ENCODE measurements around the gene IFITM2.

IFITM2 gene

DNA sequence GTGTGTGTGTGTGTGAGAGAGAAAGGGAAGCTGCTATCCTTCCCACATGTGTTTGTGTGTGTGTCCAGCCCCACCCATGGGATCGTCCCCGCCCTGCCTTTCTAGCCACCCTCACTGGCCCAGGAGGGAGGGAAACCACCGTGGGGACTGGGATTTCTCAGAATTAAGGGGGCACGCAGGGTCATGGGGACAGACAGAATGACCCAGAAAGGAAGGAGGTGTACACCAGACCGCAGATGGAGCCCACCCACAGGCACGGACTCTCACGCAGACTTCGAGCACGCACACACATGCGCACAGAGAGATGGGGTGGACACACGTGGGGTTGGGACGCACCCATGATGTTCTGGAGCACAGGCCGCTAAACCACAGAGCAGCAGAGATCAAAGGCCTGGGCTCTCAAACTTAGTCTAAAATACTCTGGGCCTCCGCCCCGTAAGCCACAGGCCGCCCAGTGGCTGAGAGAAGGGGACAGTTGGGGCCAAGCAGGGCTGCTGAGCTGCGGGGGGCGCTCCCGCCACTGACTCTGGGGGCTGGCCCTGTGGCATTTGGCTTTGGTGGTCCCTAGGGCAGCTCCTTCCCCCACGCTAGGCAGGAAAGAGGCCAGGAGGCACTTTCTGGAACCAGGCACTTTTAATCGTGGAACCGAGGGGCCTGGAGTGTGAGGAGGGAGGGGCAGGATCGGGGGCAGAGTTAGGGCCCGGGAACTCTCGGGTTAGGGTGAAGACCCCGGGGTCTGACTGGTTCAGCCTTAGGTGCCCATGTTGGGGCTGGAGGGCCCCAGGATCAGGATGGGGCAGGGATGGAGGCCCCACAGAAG is 9.8 kb upstream of the IFITM2 start:
- POLR2A ChIA-PET: no interaction called here
- CTCF ChIA-PET: no interaction called here

DNA sequence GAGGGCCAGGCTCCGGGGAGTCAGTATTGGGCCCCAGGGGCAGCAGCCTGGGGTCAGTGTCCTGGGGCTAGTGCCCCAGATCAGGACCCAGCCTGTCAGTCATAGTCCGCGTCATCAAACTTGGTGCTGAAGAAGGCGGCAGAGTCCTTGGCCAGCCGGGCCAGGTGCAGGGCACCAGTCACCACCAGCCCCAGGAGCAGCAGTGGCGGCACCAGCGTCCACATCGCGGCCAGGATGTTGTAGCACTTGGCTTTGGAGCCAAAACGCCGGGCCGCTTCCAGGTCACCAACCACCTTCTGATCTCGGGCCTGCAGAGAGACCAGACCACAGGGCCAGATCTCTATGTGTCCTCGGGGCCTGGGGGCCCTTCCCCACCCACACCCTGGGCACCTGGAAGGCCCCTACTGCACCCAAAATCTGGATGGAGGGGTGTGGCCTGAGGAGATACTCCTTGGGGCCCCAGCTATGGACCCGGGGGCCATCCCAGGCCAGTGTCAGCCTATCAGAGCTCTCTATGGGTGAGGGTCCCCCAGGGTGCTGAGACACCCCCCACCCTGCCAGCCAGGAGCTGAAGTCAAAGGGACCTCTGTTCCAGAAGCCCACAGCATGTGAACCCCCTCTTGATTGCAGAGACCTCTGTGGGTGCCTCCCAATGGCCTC is 9.1 kb upstream of the IFITM2 start:
- CTCF ChIA-PET: no interaction called here
- POLR2A ChIA-PET: no interaction called here
- DNase-seq (ENCODE audit: extremely low spot score): no peak
- TF ChIP-seq NFRKB (IDR thresholded peaks at IDR 0.05) (no peak), SUZ12 (IDR thresholded peaks at IDR 0.05) (no peak), FOXM1 (IDR thresholded peaks at IDR 0.05; ENCODE audit: borderline replicate concordance) (no peak), FOXA1 (IDR thresholded peaks at IDR 0.05) (no peak), HDGF (IDR thresholded peaks at IDR 0.05; ENCODE audit: borderline replicate concordance) (no peak), ZNF384 (IDR thresholded peaks at IDR 0.05) (no peak), BHLHE40 (IDR thresholded peaks at IDR 0.05; ENCODE audit: borderline replicate concordance) (no peak), TARDBP (IDR thresholded peaks at IDR 0.05) (no peak), L3MBTL2 (conservative IDR thresholded peaks at IDR 0.05) (no peak), SP1 (IDR thresholded peaks at IDR 0.05) (no peak), ARNT (IDR thresholded peaks at IDR 0.05) (no peak), LEF1 (IDR thresholded peaks at IDR 0.05; ENCODE audit: borderline replicate concordance) (no peak), FOXK2 (IDR thresholded peaks at IDR 0.05) (no peak), CTBP1 (IDR thresholded peaks at IDR 0.05; ENCODE audit: borderline replicate concordance) (no peak)
- TF ChIP-seq, protein P1, sequence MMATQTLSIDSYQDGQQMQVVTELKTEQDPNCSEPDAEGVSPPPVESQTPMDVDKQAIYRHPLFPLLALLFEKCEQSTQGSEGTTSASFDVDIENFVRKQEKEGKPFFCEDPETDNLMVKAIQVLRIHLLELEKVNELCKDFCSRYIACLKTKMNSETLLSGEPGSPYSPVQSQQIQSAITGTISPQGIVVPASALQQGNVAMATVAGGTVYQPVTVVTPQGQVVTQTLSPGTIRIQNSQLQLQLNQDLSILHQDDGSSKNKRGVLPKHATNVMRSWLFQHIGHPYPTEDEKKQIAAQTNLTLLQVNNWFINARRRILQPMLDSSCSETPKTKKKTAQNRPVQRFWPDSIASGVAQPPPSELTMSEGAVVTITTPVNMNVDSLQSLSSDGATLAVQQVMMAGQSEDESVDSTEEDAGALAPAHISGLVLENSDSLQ (IDR thresholded peaks at IDR 0.05): no peak

More for the DNA sequence above, 9.8 kb upstream of the IFITM2 start:
- no peak for DNase-seq (ENCODE audit: extremely low spot score)
- TF ChIP-seq NFRKB (IDR thresholded peaks at IDR 0.05): no peak
- no peak for TF ChIP-seq ARNT (IDR thresholded peaks at IDR 0.05)
- TF ChIP-seq SUZ12 (IDR thresholded peaks at IDR 0.05): no peak

DNA sequence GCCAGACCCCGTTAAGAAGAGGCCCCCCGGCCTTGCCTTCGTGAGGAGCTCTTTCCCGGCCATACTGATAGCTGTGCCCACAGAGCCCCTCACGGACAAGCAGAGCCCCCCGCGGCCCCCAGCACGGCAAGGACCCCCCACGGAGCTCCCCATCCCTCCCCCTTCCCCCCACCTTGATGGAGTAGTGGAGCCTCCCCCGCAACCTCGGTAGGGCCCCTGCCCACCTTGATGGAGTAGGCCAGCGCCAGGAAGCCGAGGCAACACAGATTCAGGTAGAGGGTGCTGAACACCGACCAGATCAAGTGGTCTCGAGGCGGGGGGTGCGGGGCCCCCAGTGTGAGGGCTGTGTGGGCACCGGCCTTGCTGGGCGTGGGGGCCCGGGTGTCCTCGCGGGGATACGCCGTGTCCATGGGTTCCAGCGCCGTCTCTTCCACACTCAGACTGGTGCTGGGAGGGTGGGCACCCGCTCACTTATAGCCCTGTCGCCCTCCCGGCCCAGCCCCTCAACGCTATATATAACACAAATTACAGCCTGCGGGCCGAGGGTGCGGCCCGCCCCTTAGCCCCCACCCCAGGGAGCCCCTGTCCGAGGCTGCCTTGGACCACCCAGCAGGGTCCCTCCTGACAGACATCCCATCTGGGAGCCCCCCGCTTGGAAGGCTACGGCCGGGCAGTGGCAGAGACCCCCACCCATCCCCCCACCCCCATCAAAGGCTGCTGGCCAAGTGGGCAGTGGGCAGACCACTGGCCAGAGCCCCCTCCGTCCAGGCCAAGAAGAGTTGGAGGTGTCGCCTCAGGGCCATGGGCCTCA is 8.3 kb upstream of the IFITM2 start, which contains the start of gene IFITM5:
Gene IFITM5, minus strand, starts transcription at position 446 of the 811 bp plus-strand sequence. Its CDS starts 36 bp downstream, at position 410.
- no peak for DNase-seq (ENCODE audit: extremely low spot score)
- POLR2A ChIA-PET: no interaction called here
- TF ChIP-seq NFRKB (IDR thresholded peaks at IDR 0.05): no peak
- TF ChIP-seq ARNT (IDR thresholded peaks at IDR 0.05): no peak
- TF ChIP-seq LEF1 (IDR thresholded peaks at IDR 0.05; ENCODE audit: borderline replicate concordance): no peak
- TF ChIP-seq BHLHE40 (IDR thresholded peaks at IDR 0.05; ENCODE audit: borderline replicate concordance): no peak
- no peak for TF ChIP-seq SUZ12 (IDR thresholded peaks at IDR 0.05)
- TF ChIP-seq L3MBTL2 (conservative IDR thresholded peaks at IDR 0.05): no peak
- TF ChIP-seq CTBP1 (IDR thresholded peaks at IDR 0.05; ENCODE audit: borderline replicate concordance): no peak
- no peak for TF ChIP-seq SP1 (IDR thresholded peaks at IDR 0.05)
- no peak for TF ChIP-seq HDGF (IDR thresholded peaks at IDR 0.05; ENCODE audit: borderline replicate concordance)
- no peak for TF ChIP-seq FOXK2 (IDR thresholded peaks at IDR 0.05)
- no peak for TF ChIP-seq ELF4 (IDR thresholded peaks at IDR 0.05)
- no peak for TF ChIP-seq TARDBP (IDR thresholded peaks at IDR 0.05)
- TF ChIP-seq FOXA1 (IDR thresholded peaks at IDR 0.05): no peak
- TF ChIP-seq, protein P1 (IDR thresholded peaks at IDR 0.05): no peak
- no peak for TF ChIP-seq FOXM1 (IDR thresholded peaks at IDR 0.05; ENCODE audit: borderline replicate concordance)
- no peak for TF ChIP-seq ZNF384 (IDR thresholded peaks at IDR 0.05)
- CTCF ChIA-PET: no interaction called here

DNA sequence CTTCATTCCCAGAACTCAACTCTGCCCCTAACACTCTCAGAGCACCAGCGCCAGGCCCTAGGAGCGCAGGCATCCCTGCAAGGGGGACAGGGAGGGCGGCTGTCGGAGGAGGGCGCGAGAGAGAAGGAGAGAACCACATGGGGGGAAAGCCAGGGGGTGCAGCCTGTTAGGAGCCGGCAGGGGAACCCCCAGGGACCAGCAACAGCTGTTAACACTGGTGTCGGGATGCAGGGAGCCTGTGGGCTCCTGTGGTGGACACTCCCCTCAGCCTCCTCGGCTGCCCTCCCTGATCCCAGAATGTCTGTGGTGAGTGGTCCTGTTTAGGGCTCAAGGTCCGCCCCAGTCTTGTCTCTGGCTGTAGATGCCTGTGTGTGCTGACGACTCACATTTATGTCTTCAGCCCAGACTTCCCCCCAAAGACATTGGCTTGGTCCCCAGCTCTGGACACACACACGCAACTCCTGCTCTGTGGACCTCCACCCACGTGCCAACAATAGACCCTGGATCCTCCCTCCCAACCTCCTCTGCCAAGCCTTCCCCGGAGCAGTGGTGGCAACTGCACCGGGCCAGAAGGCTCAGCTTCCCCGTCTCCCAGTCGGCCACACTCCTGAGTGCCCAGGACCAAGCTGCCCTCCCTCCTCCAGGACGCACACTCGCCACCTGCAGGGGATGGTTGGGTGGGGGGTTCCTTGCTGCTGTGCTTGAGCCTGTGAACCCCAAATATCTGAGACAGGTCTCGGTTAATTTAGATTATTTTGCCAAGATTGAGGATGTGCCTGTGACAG is 7.5 kb upstream of the IFITM2 start:
- DNase-seq (ENCODE audit: extremely low spot score): no peak
- TF ChIP-seq TARDBP (IDR thresholded peaks at IDR 0.05) (no peak), FOXM1 (IDR thresholded peaks at IDR 0.05; ENCODE audit: borderline replicate concordance) (no peak), NFRKB (IDR thresholded peaks at IDR 0.05) (no peak), ELF4 (IDR thresholded peaks at IDR 0.05) (no peak), LEF1 (IDR thresholded peaks at IDR 0.05; ENCODE audit: borderline replicate concordance) (no peak), CTBP1 (IDR thresholded peaks at IDR 0.05; ENCODE audit: borderline replicate concordance) (no peak), L3MBTL2 (conservative IDR thresholded peaks at IDR 0.05) (no peak), SP1 (IDR thresholded peaks at IDR 0.05) (no peak), SUZ12 (IDR thresholded peaks at IDR 0.05) (no peak), HDGF (IDR thresholded peaks at IDR 0.05; ENCODE audit: borderline replicate concordance) (no peak), FOXK2 (IDR thresholded peaks at IDR 0.05) (no peak), FOXA1 (IDR thresholded peaks at IDR 0.05) (no peak), BHLHE40 (IDR thresholded peaks at IDR 0.05; ENCODE audit: borderline replicate concordance) (no peak)
- TF ChIP-seq, protein P1 (IDR thresholded peaks at IDR 0.05): no peak
- ChIA-PET POLR2A (interaction anchor here (0.8 kb wide), 1 partner anchor 93 kb away, joined by 4 read pairs; the partner anchor contains the start of genes BET1L and RIC8A), CTCF (no interaction called here)

DNA sequence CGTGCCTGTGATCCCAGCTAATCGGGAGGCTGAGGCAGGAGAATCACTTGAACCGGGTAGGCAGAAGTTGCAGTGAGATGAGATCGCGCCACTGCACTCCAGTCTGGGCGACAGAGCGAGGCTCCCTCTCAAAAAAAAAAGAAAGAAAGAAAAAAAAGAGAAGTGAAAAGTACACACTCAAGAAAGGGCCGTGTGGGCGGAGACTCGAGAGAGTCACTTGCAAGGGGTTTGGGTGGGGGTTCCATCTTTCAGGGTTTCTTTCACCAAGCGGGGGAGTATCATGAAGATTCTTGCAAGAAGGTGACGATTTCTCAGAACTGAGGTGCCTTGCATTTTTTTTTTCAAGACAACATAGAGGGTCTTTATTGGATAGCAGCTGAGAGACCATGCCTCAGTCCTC is 4.3 kb upstream of the IFITM2 start:
- TF ChIP-seq FOXK2 (IDR thresholded peaks at IDR 0.05) (no peak), LEF1 (IDR thresholded peaks at IDR 0.05; ENCODE audit: borderline replicate concordance) (no peak), CTBP1 (IDR thresholded peaks at IDR 0.05; ENCODE audit: borderline replicate concordance) (no peak), TARDBP (IDR thresholded peaks at IDR 0.05) (no peak), ELF4 (IDR thresholded peaks at IDR 0.05) (no peak), ZNF384 (IDR thresholded peaks at IDR 0.05) (no peak)
- ChIA-PET POLR2A (no interaction called here), CTCF (no interaction called here)
- no peak for DNase-seq (ENCODE audit: extremely low spot score)

Measured in HEK293T (cell line).